GM12878 (cell line): Measurements from ENCODE around the gene CAVIN4. TPM values are rescaled to one million over a fixed set of nuclear protein-coding genes. Genes with fewer than 3 reads are reported as not detected.

Experiments
- ATAC-seq: fragments of 200-7000 bp; cut with Tn5 transposase; 3 replicates; pipeline ENCODE4 v1.9.1; 2020; ENCODE audit warnings: mild to moderate bottlenecking, moderate library complexity
- BruUV-seq: library from RNA; stranded (reverse); fragments of 400-500 nt; replicated peaks from 2 replicates; lab custom pipeline; 2021; lab: Mats Ljungman, UMichigan
- CTCF ChIA-PET: fragments of 300-600 bp; sonication (Branson Sonifier 250); formaldehyde crosslinking; extraction: SDS; loops from one replicate; lab custom pipeline; 2021; ENCODE audit warnings: inconsistent platforms; lab: Yijun Ruan, JAX
- POLR2A ChIA-PET: fragments of 350-600 bp; formaldehyde crosslinking; extraction: SDS; loops from one replicate; lab custom pipeline; 2021; ENCODE audit warnings: inconsistent platforms; lab: Charles Lee
- RAD21 ChIA-PET: fragments of 300-600 bp; sonication (Branson Sonifier 250); formaldehyde crosslinking; loops from one replicate; lab custom pipeline; 2023; ENCODE audit warnings: antibody characterized with exemption; ENCODE audit not compliant: unreplicated experiment; lab: Charles Lee
- SMC1A ChIA-PET: fragments of 300-600 bp; sonication (Branson Sonifier 250); formaldehyde crosslinking; loops from one replicate; lab custom pipeline; 2023; ENCODE audit not compliant: unreplicated experiment, uncharacterized antibody; lab: Charles Lee
- DNase-seq: peaks from one replicate; pipeline ENCODE4 v3.0.0-alpha.2; 2011; ENCODE audit warnings: low read depth, low spot score
- FAIRE-seq: peaks from 3 replicates; lab custom pipeline; 2011; peaks lifted over from hg19 to GRCh38; lab: Jason Lieb, UNC
- H2AFZ ChIP-seq: 2 replicates; pipeline ENCODE4 v1.6.0; 2011; ENCODE audit warnings: low read depth, low read length, control low read depth; ENCODE audit not compliant: control insufficient read depth
- H3K27ac ChIP-seq: 2 replicates; pipeline ENCODE4 v1.5.1; 2011; ENCODE audit warnings: control low read depth; ENCODE audit not compliant: control insufficient read depth, insufficient read depth
- H3K27me3 ChIP-seq, 2 experiments: replicated peaks in 1 of 2; 2 replicates each; pipeline versions ENCODE4 v1.6.0 to v1.6.1; 2011; ENCODE audit warnings: low read length in 1 of 2; ENCODE audit not compliant: control insufficient read depth in 2 of 2, insufficient read depth in 2 of 2
- H3K36me3 ChIP-seq, 2 experiments: 2 replicates each; pipeline ENCODE4 v1.5.1; 2011; ENCODE audit warnings: low read length in 1 of 2; ENCODE audit not compliant: control insufficient read depth in 2 of 2, insufficient read depth in 2 of 2
- H3K4me1 ChIP-seq: 2 replicates; pipeline ENCODE4 v1.6.1; 2011; ENCODE audit warnings: mild to moderate bottlenecking, low read length, moderate library complexity, mixed read lengths; ENCODE audit not compliant: control insufficient read depth, insufficient read depth
- H3K4me2 ChIP-seq: 2 replicates; pipeline ENCODE4 v1.6.0; 2011; ENCODE audit warnings: control low read depth; ENCODE audit not compliant: control insufficient read depth, insufficient read depth
- H3K4me3 ChIP-seq: fragments of 200-600 bp; sonication (generic); 2 replicates; pipeline ENCODE4 v1.5.1; 2016
- H3K79me2 ChIP-seq: 2 replicates; pipeline ENCODE4 v1.6.0; 2011; ENCODE audit warnings: low read length; ENCODE audit not compliant: control insufficient read depth, insufficient read depth
- H3K9ac ChIP-seq: 2 replicates; pipeline ENCODE4 v1.8.0; 2011; ENCODE audit warnings: low read length, control low read depth, mixed read lengths; ENCODE audit not compliant: control insufficient read depth, insufficient read depth
- H3K9me3 ChIP-seq: replicated peaks from 3 replicates; pipeline ENCODE4 v1.5.1; 2011; ENCODE audit warnings: mild to moderate bottlenecking, low read length; ENCODE audit not compliant: control insufficient read depth, insufficient read depth
- H4K20me1 ChIP-seq: 2 replicates; pipeline ENCODE4 v1.6.0; 2011; ENCODE audit not compliant: control insufficient read depth, insufficient read depth
- NFIC ChIP-seq: IDR thresholded peaks from 2 replicates; pipeline ENCODE4 v1.6.1; 2012; ENCODE audit warnings: low read depth, mild to moderate bottlenecking, inconsistent platforms, low read length, moderate library complexity
- SPI1 ChIP-seq: IDR thresholded peaks from 2 replicates; pipeline ENCODE4 v1.6.1; 2011; ENCODE audit warnings: low read depth, mild to moderate bottlenecking, low read length, moderate library complexity, borderline replicate concordance; ENCODE audit not compliant: insufficient read depth
- ZZZ3 ChIP-seq: IDR thresholded peaks from 2 replicates; pipeline ENCODE4 v1.6.1; 2011; ENCODE audit warnings: low read depth; ENCODE audit not compliant: control insufficient read depth, insufficient read length
- WGBS: methylation state at CpG from one replicate; pipeline ENCODE4 v1.1.6; 2016; ENCODE audit warnings: low lambda C conversion rate; ENCODE audit not compliant: insufficient replicate concordance, insufficient coverage; ENCODE audit errors: missing lambda C conversion rate; 5-methylcytosine and 5-hydroxymethylcytosine counted together
- in situ Hi-C: fragments of 300-500 bp; cut with MboI; formaldehyde crosslinking; loops from 9 replicates; pipeline ENCODE4 v1.14.3; 2018; ENCODE audit warnings: mixed read lengths
- intact Hi-C: fragments of 100-400 bp; cut with micrococcal nuclease; formaldehyde crosslinking; loops from one replicate; pipeline ENCODE4 v1.14.2; 2022; ENCODE audit not compliant: unreplicated experiment
- polyA plus RNA-seq, 11 experiments: library from polyadenylated mRNA; depleted of rRNA in 4 of 11; unstranded in 6 of 11; stranded (reverse) in 5 of 11; fragments of >200 nt; fragmentation: Nextera tagmentation in 4 of 11; fragmentation: Illumina TruSeq in 1 of 11; extraction: Ambion mirVana in 4 of 11; extraction: Trizol in 1 of 11; gene quantifications; 1 replicate in 1 of 11; 2 replicates in 10 of 11; pipeline versions ENCODE4 v1.2.1 to v1.2.3, GENCODE V29; 2011 to 2016; ENCODE audit warnings: inconsistent platforms in 2 of 11, missing spikeins in 2 of 11, low read depth in 1 of 11
- total RNA-seq, 4 experiments: library from RNA; depleted of rRNA in 3 of 4; stranded (reverse); fragments of >200 nt in 3 of 4; fragmentation: Illumina TruSeq in 1 of 4; extraction: Trizol in 1 of 4; gene quantifications; 2 replicates each; pipeline versions ENCODE4 v1.2.1 to v1.2.3, GENCODE V29; 2013 to 2021
- TF ChIP-seq, protein P1 (sequence below): IDR thresholded peaks from 2 replicates; pipeline ENCODE4 v1.6.1; 2012; ENCODE audit warnings: mild to moderate bottlenecking, low read depth, low read length
- TF ChIP-seq, protein P2 (sequence below): fragments of 450-650 bp; IDR thresholded peaks from 2 replicates; pipeline ENCODE4 v1.6.1; 2017; ENCODE audit warnings: borderline replicate concordance

Gene CAVIN4
- total and polyA plus RNA-seq, 10 of the 15 experiments (the other 5 are each of a cell fraction or from before 2014, with no cell fraction given), result 0.04 to 0.13 (median 0.08) TPM; not detected in 3

DNA sequence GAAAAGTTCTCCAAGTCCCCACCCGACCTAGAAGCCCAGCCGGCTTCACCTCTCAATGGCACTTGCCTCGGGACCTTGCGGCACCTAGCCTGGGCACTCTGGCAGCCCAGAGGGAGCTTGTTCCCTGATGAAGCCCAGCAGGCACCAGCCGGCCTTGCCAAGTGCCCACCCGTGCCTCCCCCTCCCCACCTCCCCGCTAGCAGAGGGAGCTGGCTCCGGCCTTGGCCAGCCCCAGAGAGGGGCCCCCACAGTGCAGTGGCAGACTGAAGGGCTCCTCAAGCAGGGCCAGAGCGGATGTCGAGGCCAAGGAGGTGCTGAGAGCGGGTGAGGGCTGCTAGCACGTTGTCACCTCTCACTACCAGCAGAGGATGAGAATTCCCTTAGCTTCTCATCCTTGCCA is 37.6 kb upstream of the CAVIN4 start (continued):
- TF ChIP-seq, protein P1, sequence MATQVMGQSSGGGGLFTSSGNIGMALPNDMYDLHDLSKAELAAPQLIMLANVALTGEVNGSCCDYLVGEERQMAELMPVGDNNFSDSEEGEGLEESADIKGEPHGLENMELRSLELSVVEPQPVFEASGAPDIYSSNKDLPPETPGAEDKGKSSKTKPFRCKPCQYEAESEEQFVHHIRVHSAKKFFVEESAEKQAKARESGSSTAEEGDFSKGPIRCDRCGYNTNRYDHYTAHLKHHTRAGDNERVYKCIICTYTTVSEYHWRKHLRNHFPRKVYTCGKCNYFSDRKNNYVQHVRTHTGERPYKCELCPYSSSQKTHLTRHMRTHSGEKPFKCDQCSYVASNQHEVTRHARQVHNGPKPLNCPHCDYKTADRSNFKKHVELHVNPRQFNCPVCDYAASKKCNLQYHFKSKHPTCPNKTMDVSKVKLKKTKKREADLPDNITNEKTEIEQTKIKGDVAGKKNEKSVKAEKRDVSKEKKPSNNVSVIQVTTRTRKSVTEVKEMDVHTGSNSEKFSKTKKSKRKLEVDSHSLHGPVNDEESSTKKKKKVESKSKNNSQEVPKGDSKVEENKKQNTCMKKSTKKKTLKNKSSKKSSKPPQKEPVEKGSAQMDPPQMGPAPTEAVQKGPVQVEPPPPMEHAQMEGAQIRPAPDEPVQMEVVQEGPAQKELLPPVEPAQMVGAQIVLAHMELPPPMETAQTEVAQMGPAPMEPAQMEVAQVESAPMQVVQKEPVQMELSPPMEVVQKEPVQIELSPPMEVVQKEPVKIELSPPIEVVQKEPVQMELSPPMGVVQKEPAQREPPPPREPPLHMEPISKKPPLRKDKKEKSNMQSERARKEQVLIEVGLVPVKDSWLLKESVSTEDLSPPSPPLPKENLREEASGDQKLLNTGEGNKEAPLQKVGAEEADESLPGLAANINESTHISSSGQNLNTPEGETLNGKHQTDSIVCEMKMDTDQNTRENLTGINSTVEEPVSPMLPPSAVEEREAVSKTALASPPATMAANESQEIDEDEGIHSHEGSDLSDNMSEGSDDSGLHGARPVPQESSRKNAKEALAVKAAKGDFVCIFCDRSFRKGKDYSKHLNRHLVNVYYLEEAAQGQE, result no peak

DNA sequence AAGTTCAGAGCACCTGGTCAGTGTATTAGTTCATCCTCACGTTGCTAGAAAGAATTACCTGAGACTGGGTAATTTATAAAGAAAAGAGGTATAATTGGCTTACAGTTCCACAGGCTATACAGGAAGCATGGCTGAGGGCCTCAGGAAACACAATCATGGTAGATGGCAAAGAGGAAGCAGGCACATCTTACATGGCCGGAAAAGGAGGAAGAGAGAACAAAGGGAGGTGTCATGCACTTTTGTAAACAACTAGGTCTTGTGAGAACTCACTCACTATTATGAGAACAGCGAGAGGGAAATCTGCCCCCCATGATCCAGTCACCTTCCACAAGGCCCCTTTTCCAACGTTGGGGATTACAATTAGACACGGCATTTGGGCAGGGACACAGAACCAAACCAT is 28.8 kb upstream of the CAVIN4 start:
- Histone ChIP-seq H3K4me2 (no peak overlapping the region), H3K9ac (no peak overlapping the region), H3K27ac (no peak overlapping the region), H3K9me3 (no peaks in the 10 kb centered on the region; the same call in 2 of the 3 replicates), H3K79me2 (no peaks in the 10 kb centered on the region), H3K27me3 (no peaks in the 10 kb centered on the region), H3K4me1 (no peaks in the 10 kb centered on the region), H4K20me1 (no peaks in the 10 kb centered on the region), H2AFZ (no peak overlapping the region), H3K36me3 (no peaks in the 10 kb centered on the region), H3K4me3 (no peak overlapping the region)
- WGBS, result 24% methylated on average over 5 of the region's 5 CpGs
- RAD21 ChIA-PET, result no interaction called here
- in situ Hi-C loops, result no loop called here
- no TSS peak for BruUV-seq
- no peak for ATAC-seq
- no peak for DNase-seq
- SMC1A ChIA-PET, result no interaction called here
- intact Hi-C loops, result no loop called here
- TF ChIP-seq SPI1, result peak; percentile 6; the same call in 1 of the 2 replicates
- no peak for TF ChIP-seq ZZZ3
- TF ChIP-seq NFIC, result no peak
- TF ChIP-seq, protein P2, sequence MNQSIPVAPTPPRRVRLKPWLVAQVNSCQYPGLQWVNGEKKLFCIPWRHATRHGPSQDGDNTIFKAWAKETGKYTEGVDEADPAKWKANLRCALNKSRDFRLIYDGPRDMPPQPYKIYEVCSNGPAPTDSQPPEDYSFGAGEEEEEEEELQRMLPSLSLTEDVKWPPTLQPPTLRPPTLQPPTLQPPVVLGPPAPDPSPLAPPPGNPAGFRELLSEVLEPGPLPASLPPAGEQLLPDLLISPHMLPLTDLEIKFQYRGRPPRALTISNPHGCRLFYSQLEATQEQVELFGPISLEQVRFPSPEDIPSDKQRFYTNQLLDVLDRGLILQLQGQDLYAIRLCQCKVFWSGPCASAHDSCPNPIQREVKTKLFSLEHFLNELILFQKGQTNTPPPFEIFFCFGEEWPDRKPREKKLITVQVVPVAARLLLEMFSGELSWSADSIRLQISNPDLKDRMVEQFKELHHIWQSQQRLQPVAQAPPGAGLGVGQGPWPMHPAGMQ, result no peak
- CTCF ChIA-PET, result no interaction called here
- no peak for FAIRE-seq
- POLR2A ChIA-PET, result no interaction called here
